GM19238 (cell line): ENCODE results near the gene SCO2.

Experiments used
- DNase-seq: peaks from one replicate; pipeline ENCODE4 v3.0.0; 2011; ENCODE audit warnings: low spot score; ENCODE audit not compliant: insufficient read length

The SCO2 gene

GRCh38 chr22:50481440-50482106, 43.8 kb downstream of the SCO2 start, which contains the start of gene ADM2:
Gene ADM2 (plus strand): TSS chr22:50481543. CDS start chr22:50481848, 305 bp downstream.
- peak; percentile 70 for DNase-seq

- DNase-seq: no peak
Observed at GRCh38 chr22:50481045-50481439, 44.4 kb downstream of the SCO2 start.

GRCh38 chr22:50479721-50480120, 45.7 kb downstream of the SCO2 start:
- no peak for DNase-seq

GRCh38 chr22:50477923-50478322, 47.5 kb downstream of the SCO2 start:
- DNase-seq: no peak

- no peak for DNase-seq
Observed at GRCh38 chr22:50476868-50477267, 48.5 kb downstream of the SCO2 start.

GRCh38 chr22:50475652-50476002, 49.8 kb downstream of the SCO2 start:
- no peak for DNase-seq

GRCh38 chr22:50474710-50475651, 50.4 kb downstream of the SCO2 start, which contains the start of gene SBF1:
Gene SBF1 (minus strand): TSS chr22:50475035. CDS start chr22:50474840, 195 bp downstream.
- DNase-seq: peak; percentile 100

- no peak for DNase-seq
Observed at GRCh38 chr22:50473855-50474671, 51.3 kb downstream of the SCO2 start.
